ENCODE measurements around the gene ABCE1.

- TF ChIP-seq, protein P1, sequence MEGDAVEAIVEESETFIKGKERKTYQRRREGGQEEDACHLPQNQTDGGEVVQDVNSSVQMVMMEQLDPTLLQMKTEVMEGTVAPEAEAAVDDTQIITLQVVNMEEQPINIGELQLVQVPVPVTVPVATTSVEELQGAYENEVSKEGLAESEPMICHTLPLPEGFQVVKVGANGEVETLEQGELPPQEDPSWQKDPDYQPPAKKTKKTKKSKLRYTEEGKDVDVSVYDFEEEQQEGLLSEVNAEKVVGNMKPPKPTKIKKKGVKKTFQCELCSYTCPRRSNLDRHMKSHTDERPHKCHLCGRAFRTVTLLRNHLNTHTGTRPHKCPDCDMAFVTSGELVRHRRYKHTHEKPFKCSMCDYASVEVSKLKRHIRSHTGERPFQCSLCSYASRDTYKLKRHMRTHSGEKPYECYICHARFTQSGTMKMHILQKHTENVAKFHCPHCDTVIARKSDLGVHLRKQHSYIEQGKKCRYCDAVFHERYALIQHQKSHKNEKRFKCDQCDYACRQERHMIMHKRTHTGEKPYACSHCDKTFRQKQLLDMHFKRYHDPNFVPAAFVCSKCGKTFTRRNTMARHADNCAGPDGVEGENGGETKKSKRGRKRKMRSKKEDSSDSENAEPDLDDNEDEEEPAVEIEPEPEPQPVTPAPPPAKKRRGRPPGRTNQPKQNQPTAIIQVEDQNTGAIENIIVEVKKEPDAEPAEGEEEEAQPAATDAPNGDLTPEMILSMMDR (optimal IDR thresholded peaks at IDR 0.05 in 1 of 3, IDR thresholded peaks at IDR 0.05 in 1 of 3, conservative IDR thresholded peaks at IDR 0.05 in 1 of 3; ENCODE audit: extremely low read depth in 1 of 3, insufficient read depth in 2 of 3, low read length in 3 of 3): no peak
- no peak for TF ChIP-seq EZH2 (IDR thresholded peaks at IDR 0.05; ENCODE audit: low read length)
These were observed 16.4 kb upstream of the ABCE1 start for GRCh38 chr4:145081756-145082155.
